NCI-H2107 treated with DMSO at 0.1 percent for 48 hours (cell line): Measurements from ENCODE around the gene NEO1.
"Not testable (repeated sequence)": the region's sequence is repeated elsewhere in the genome, so short reads cannot be mapped to it uniquely, and the experiment has no call there.

Experiments used
- DNase-seq: peaks from one replicate; lab custom pipeline; 2025; ENCODE audit not compliant: unreplicated experiment; lab: John Stamatoyannopoulos, UW

NEO1 gene

DNA sequence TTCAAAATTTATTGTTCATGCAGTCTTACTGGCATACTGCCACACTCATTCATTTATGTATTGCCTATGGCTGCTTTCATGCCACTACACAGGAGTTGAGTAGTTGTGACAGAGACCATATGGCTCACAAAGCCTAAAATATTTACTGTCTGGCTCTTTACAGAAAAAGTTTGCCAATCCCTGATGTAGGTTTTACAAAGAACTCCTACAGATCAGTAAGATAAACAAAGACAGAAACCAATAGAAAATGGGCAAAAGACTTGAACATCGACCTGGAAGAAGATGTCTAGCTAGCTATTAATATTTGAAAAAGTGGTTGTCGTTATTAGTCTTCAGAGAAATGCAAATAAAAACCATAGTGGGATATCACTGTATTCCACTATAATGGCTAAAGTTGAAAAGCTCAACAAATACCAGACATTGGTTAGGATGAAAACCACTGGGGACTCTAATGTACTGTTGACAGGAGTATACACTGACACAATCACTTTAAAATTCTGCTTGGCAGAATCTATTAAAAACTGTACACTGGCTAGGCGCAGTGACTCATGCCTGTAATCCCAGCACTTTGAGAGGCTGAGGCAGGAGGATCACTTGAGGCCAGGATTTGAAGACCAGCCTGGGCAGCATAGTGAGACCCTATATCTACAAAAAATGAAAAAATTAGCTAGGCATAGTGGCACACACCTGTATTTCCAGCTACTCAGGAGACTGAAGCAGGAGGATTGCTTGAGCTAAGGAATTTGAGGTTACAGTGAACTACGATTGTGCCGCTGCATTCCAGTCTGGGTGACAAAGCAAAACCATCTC, 87.7 kb downstream of the NEO1 start:
- no peak for DNase-seq

GRCh38 chr15:73141216-73141900, 89.1 kb downstream of the NEO1 start:
- no peak for DNase-seq

- DNase-seq = no peak
These were observed 90.8 kb downstream of the NEO1 start for GRCh38 chr15:73142802-73143762.

DNA sequence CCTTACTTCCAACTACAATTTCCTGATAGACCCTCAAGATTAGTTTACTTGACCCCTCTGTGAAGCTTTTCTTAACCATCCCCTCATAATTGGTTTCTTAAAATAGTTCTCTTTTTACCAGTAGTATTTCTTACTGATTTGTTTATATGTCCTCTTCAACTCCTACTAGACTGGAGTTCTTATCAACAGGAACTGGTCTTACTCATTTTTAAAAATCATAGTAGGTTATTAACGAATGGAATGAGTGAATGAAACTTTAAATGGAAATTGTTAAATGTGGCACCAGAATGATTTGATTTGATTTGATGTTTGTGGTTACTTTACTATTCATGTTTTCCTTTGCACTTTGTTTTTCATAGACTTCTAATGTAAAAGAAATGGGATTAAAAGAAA, 91.5 kb downstream of the NEO1 start:
- no peak for DNase-seq

DNA sequence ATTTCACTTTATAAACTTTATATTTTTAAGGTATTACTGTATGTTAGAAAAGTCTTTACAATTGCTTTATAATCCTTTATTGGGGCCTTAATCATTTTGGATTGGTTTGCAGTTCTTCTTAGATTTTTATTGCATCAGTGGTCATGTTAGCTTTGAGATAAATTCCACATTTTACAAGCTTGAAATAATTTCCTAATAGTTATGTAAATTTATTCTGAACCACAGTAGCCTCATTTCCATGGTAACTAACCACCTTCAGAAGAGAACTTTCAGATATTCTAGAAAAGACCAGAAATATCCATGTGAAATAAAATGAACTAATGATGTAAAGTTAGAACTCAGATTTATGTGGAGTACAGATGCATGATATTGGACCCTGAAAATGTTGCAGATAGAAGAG, 94.2 kb downstream of the NEO1 start:
- no peak for DNase-seq

DNA sequence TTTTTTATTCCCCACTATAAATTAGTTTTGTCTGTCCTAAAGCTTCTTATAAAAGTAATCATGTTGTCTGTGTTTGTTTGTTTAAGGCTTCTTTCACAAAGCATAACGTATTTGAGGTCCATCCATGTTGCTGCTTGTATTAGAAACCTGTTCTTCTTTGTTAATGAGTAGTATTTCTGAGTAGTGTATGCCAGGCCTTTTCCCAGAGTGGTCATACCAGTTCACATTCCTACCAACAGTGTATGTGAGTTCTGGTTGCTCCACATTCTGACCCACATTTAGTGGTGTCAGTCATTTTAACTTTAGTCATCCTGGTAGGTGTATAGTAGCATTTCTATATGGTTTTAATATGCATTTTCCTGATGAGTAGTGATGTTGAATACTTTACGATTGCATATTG, 98.6 kb downstream of the NEO1 start:
- no peak for DNase-seq

GRCh38 chr15:73153024-73153423, 100.8 kb downstream of the NEO1 start:
- DNase-seq = no peak

GRCh38 chr15:73153447-73153846, 101.2 kb downstream of the NEO1 start:
- DNase-seq = no peak

GRCh38 chr15:73156431-73157191, 104.3 kb downstream of the NEO1 start:
- DNase-seq = no peak

DNA sequence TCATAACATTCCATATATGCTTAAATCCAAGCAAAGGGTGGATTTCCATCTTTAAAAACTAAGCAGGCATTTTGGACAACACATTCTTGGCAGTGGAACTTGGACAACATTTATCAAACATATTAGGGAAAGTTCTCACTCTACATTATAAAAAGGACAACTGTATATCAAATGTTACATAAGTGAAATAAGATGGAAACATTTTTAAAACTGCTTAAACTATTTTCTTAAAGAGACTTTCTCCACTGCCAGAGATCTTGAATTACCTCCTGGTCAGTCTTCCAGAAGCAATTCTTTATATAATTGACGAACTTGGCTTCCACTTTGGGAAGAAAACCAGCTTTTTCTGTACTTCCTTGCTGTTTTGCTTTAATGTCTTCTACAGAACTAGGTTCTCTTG, 109.3 kb downstream of the NEO1 start:
- DNase-seq = no peak

DNA sequence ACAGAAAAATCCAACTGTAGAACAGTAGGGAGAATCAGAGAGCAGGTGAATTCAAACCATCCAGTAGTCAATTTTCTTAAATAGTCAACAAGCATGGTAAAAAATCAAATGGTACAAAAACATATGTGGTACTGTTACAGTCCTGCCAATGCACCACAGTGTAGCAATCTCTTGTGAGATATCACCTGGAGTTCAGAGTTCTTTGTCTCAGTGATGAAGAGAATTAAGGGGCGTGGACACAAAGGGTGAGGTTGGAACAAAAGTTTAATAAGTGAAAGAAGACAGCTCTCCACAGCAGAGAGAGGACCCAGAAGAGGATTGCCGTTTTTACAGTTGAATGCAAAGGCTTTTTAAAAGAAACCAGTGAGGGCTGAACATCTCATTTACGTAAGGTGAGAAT, 113.2 kb downstream of the NEO1 start:
- DNase-seq = no peak

GRCh38 chr15:73165844-73166243, 113.6 kb downstream of the NEO1 start:
- DNase-seq = no peak

DNA sequence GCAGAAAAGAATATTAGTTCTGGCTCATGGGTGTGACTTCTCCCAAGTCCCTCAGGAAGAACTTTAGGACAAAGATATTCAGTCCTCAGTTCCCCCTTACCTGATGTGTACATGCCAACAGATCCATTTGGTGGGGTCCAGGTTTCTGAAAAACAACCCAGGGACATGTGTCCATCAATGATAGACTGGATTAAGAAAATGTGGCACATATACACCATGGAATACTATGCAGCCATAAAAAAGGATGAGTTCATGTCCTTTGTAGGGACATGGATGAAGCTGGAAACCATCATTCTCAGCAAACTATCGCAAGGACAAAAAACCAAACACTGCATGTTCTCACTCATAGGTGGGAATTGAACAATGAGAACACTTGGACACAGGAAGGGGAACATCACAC, 114.4 kb downstream of the NEO1 start:
- DNase-seq = not testable (repeated sequence)

GRCh38 chr15:73168487-73168886, 116.2 kb downstream of the NEO1 start:
- no peak for DNase-seq

DNA sequence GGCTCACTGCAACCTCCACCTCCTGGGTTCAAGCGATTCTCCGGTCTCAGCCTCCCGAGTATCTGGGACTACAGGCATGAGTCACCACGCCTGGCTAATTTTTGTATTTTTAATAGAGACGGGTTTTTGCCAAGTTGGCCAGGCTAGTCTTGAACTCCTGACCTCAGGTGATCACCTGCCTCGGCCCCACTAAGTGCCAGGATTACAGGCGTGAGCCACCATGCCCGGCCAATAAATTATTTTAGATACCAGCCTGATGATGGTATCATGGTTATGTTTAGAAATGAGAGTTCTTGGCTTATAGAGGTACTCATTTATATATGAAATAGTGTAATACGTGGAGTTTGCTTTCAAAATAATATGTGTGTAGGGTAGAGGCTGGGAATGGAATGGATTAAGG, 119.4 kb downstream of the NEO1 start:
- no peak for DNase-seq

DNA sequence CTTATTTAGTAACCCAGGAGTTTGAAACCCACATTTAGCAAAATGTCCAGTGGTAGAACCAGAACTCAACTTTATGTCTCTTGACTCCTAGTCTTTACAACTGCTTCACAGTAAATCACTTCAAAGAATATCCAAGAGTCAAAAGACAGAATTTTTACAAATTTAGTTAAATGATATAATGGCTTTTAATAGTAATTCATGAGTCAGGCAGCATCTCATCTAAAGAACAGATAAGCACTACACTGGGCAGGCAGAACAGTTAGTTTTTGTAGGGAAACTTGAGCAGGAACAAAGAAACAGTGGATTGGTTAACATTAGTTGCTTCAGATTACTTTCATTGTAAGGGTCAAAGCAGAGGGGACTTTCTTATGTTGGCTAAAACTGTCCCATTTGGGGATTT, 120.2 kb downstream of the NEO1 start:
- no peak for DNase-seq

- no peak for DNase-seq
These were observed 121.9 kb downstream of the NEO1 start for GRCh38 chr15:73174171-73174570.

- DNase-seq = no peak
These were observed 123.1 kb downstream of the NEO1 start for GRCh38 chr15:73175382-73175781.

- DNase-seq = no peak
These were observed 124.3 kb downstream of the NEO1 start for GRCh38 chr15:73176598-73176997.

DNA sequence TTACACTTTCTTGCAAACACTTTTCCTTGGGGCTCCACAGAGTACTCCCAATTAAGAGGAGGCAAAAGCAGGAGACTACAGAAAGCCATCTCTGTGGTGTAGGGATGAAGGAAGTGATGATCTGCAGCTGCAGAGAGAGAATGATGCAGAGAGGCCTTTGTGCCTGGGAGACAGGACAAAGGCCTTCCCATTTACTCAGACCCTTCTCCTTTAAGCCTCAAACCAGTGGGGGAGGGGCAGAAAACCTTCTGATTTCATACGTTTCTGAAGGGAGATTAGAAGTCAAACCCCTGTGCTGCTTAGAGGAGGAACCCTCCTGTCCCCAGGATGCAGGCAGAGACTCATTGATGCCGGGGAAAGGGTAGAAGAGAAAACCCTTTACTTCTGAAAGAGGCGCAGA, 130.8 kb downstream of the NEO1 start:
- DNase-seq = no peak

GRCh38 chr15:73190189-73190601, 137.9 kb downstream of the NEO1 start:
- no peak for DNase-seq
